Lower lobe of right lung (tissue), 2 donors: Measurements from ENCODE around the gene SLC8A1. TPM values are rescaled to one million over a fixed set of nuclear protein-coding genes. Genes with fewer than 3 reads are reported as not detected.

Experiments used
- ATAC-seq, 2 donors: fragments of 200-7000 bp; cut with Tn5 transposase; one replicate each; pipeline ENCODE4 v1.9.1; 2020 to 2022; ENCODE audit warnings: mild to moderate bottlenecking in 2 of 2, moderate library complexity in 2 of 2
- DNase-seq: peaks from one replicate; pipeline ENCODE4 v3.0.0-alpha.2; 2020
- H3K27ac ChIP-seq: fragments of 200-600 bp; one replicate; pipeline ENCODE4 v1.8.0; 2022
- H3K27me3 ChIP-seq: fragments of 200-600 bp; one replicate; pipeline ENCODE4 v1.8.0; 2022; ENCODE audit warnings: low read depth
- H3K36me3 ChIP-seq: fragments of 200-600 bp; one replicate; pipeline ENCODE4 v1.8.0; 2022; ENCODE audit warnings: mild to moderate bottlenecking
- H3K4me1 ChIP-seq: fragments of 200-600 bp; one replicate; pipeline ENCODE4 v1.8.0; 2022
- H3K4me3 ChIP-seq: fragments of 200-600 bp; one replicate; pipeline ENCODE4 v1.8.0; 2022; ENCODE audit warnings: mild to moderate bottlenecking
- H3K9me3 ChIP-seq: fragments of 200-600 bp; one replicate; pipeline ENCODE4 v1.8.0; 2022
- CTCF ChIP-seq: fragments of 200-600 bp; IDR thresholded peaks from one replicate; pipeline ENCODE4 v1.8.0; 2022; ENCODE audit warnings: antibody characterized with exemption, mild to moderate bottlenecking
- intact Hi-C: fragments of 100-400 bp; cut with DNase I; formaldehyde crosslinking; loops from one replicate; pipeline ENCODE4 v1.11.0; 2022
- total RNA-seq: library from RNA; stranded (reverse); fragmentation: NEBNext Ultra II Directional; extraction: Animal tissue kit (Norgen Biotek cat#: 25700); gene quantifications from one replicate; pipeline ENCODE4 v1.2.1, GENCODE V29; 2021
- donor health status: DM: no; HTN: yes; CAD: no; lungs with severe emphysema.

Gene SLC8A1
- total RNA-seq, 1 donor from 2014 or later, result 58.5 TPM

- H3K9me3 ChIP-seq, result no peaks in the 10 kb centered on the region
- DNase-seq, result no peak
- intact Hi-C loops, result no loop called here
- no peak for TF ChIP-seq CTCF
- H3K4me1 ChIP-seq, result peaks cover 9% of the 10 kb centered on the region
- H3K4me3 ChIP-seq, result no peak overlapping the region
- H3K27ac ChIP-seq, result peak overlapping the region; percentile 4
- no peak for ATAC-seq
- no peaks in the 10 kb centered on the region for H3K27me3 ChIP-seq
- H3K36me3 ChIP-seq, result no peaks in the 10 kb centered on the region
These were observed 88.7 kb downstream of the SLC8A1 start for GRCh38 chr2:40363231-40363630.

- intact Hi-C loops, result no loop called here
These were observed 90.4 kb downstream of the SLC8A1 start for GRCh38 chr2:40361478-40361877.

GRCh38 chr2:40360652-40361051, 91.2 kb downstream of the SLC8A1 start:
- no peaks in the 10 kb centered on the region for H3K9me3 ChIP-seq
- ATAC-seq, result no peak
- no peak for DNase-seq
- no peak overlapping the region for H3K27ac ChIP-seq
- intact Hi-C loops, result no loop called here
- H3K4me3 ChIP-seq, result no peak overlapping the region
- no peak for TF ChIP-seq CTCF
- H3K27me3 ChIP-seq, result no peaks in the 10 kb centered on the region
- H3K4me1 ChIP-seq, result peaks cover 9% of the 10 kb centered on the region
- H3K36me3 ChIP-seq, result no peaks in the 10 kb centered on the region

More at GRCh38 chr2:40361478-40361877, 90.4 kb downstream of the SLC8A1 start:
- peaks cover 9% of the 10 kb centered on the region for H3K4me1 ChIP-seq
- H3K9me3 ChIP-seq, result no peaks in the 10 kb centered on the region
- DNase-seq (no peak), ATAC-seq (no peak)
- H3K4me3 ChIP-seq, result no peak overlapping the region
- no peak overlapping the region for H3K27ac ChIP-seq
- TF ChIP-seq CTCF, result no peak
- no peaks in the 10 kb centered on the region for H3K36me3 ChIP-seq
- H3K27me3 ChIP-seq, result no peaks in the 10 kb centered on the region

- no peak for DNase-seq
- Histone ChIP-seq H3K27ac (no peak overlapping the region), H3K4me3 (no peak overlapping the region), H3K27me3 (no peaks in the 10 kb centered on the region), H3K36me3 (no peaks in the 10 kb centered on the region), H3K9me3 (no peaks in the 10 kb centered on the region), H3K4me1 (peaks cover 5% of the 10 kb centered on the region)
- intact Hi-C loops, result no loop called here
- no peak for ATAC-seq
- no peak for TF ChIP-seq CTCF
These were observed 92.1 kb downstream of the SLC8A1 start for GRCh38 chr2:40359811-40360210.

GRCh38 chr2:40358783-40359182, 93.1 kb downstream of the SLC8A1 start:
- intact Hi-C loops, result no loop called here
- TF ChIP-seq CTCF, result no peak
- Histone ChIP-seq H3K4me1 (peaks cover 2% of the 10 kb centered on the region), H3K36me3 (no peaks in the 10 kb centered on the region), H3K4me3 (no peak overlapping the region), H3K27ac (no peak overlapping the region), H3K9me3 (no peaks in the 10 kb centered on the region), H3K27me3 (no peaks in the 10 kb centered on the region)
- DNase-seq (no peak), ATAC-seq (no peak)

GRCh38 chr2:40357667-40358066, 94.2 kb downstream of the SLC8A1 start:
- no peak for TF ChIP-seq CTCF
- intact Hi-C loops, result no loop called here

More at GRCh38 chr2:40357667-40358066, 94.2 kb downstream of the SLC8A1 start:
- H3K27ac ChIP-seq, result no peak overlapping the region
- peaks cover 12% of the 10 kb centered on the region for H3K4me1 ChIP-seq
- DNase-seq (no peak), ATAC-seq (no peak)
- no peaks in the 10 kb centered on the region for H3K9me3 ChIP-seq
- H3K36me3 ChIP-seq, result no peaks in the 10 kb centered on the region
- no peak overlapping the region for H3K4me3 ChIP-seq
- no peaks in the 10 kb centered on the region for H3K27me3 ChIP-seq
